ENCODE measurements around the gene OTOP3. TPM values are rescaled to one million over a fixed set of nuclear protein-coding genes. Genes with fewer than 3 reads are reported as not detected.
A peak's percentile ranks its signal among the peaks of the same experiment; 100 is the strongest.
"Not testable (repeated sequence)": the region's sequence is repeated elsewhere in the genome, so short reads cannot be mapped to it uniquely, and the experiment has no call there.

The OTOP3 gene
- total RNA-seq, 1 experiment from 2014 or later: not detected

DNA sequence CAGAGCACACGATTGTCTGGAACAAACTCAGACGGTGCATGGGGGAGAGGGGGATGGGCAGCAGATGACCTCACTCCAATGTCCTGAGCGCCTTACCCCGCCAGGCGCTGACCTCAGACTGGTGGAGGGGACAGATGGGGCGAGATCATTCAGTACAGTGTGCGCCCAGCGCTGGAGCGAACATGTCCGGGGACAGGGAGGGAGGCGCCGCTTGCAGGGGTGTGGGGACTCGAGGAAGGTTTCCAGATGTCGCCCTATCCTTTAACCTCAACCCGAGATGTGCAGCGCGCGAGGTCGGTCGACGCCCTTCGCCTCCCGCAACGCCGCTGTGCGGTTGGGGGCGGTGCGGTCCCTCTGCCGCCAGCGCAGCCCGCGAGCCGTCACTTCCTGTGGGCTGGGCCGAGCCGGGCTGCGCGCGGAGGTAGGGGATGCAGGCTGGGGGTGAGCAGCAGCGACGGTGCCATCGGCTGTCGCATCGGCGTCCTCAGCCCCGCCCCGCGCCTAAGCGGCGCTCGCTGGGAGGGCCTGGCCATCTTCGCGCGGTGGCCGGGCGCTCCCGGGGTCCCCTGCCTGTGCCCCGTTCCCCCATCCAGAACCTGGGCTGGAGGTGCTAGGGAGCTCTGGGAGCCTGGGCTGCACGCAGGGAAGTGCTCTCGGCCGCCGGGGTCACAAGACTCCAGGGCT is 46.4 kb downstream of the OTOP3 start:
- Histone ChIP-seq H3K36me3 (ENCODE audit: low read depth, low read length) (no peaks in the 10 kb centered on the region), H3K4me2 (ENCODE audit: low read length) (peak overlapping the region; percentile 98), H3K27me3 (ENCODE audit: low read length) (no peaks in the 10 kb centered on the region), H3K4me3 (ENCODE audit: low read length) (peak overlapping the region; percentile 78), H3K4me1 (ENCODE audit: insufficient read depth, low read length) (peaks cover 12% of the 10 kb centered on the region), H3K27ac (ENCODE audit: low read length) (peak overlapping the region; percentile 50), H3K9me2 (replicated peaks; ENCODE audit: low read length) (no peaks in the 10 kb centered on the region), H3F3A (ENCODE audit: low read length, unreplicated experiment) (peaks cover 4% of the 10 kb centered on the region), H3K9ac (ENCODE audit: low read length) (peak overlapping the region; percentile 79), H3K9me3 (ENCODE audit: low read length) (no peaks in the 10 kb centered on the region), H3K79me2 (ENCODE audit: low read length) (no peaks in the 10 kb centered on the region), H2AFZ (ENCODE audit: low read length) (peak overlapping the region; percentile 99), H4K20me1 (ENCODE audit: low read length) (no peaks in the 10 kb centered on the region)
- intact Hi-C loops (cut with micrococcal nuclease): no loop called here
- BruUV-seq (replicated peaks): no TSS peak
- TF ChIP-seq EZH2phosphoT487 (IDR thresholded peaks at IDR 0.05; ENCODE audit: borderline replicate concordance, low read length) (no peak), EZH2 (IDR thresholded peaks at IDR 0.05; ENCODE audit: low read length, unreplicated experiment) (no peak)
- TF ChIP-seq, protein P1, sequence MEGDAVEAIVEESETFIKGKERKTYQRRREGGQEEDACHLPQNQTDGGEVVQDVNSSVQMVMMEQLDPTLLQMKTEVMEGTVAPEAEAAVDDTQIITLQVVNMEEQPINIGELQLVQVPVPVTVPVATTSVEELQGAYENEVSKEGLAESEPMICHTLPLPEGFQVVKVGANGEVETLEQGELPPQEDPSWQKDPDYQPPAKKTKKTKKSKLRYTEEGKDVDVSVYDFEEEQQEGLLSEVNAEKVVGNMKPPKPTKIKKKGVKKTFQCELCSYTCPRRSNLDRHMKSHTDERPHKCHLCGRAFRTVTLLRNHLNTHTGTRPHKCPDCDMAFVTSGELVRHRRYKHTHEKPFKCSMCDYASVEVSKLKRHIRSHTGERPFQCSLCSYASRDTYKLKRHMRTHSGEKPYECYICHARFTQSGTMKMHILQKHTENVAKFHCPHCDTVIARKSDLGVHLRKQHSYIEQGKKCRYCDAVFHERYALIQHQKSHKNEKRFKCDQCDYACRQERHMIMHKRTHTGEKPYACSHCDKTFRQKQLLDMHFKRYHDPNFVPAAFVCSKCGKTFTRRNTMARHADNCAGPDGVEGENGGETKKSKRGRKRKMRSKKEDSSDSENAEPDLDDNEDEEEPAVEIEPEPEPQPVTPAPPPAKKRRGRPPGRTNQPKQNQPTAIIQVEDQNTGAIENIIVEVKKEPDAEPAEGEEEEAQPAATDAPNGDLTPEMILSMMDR (conservative IDR thresholded peaks at IDR 0.05; ENCODE audit: low read depth, low read length): no peak
- ATAC-seq (peak; percentile 92), DNase-seq (peak; percentile 81)
- ChIA-PET POLR2A (ENCODE audit: unreplicated experiment) (interaction anchor here (0.7 to 1.1 kb wide), 2 partner anchors 10 to 30 kb away, joined by 3 to 11 read pairs; partner anchors contain the start of genes HID1 and MRPL58), CTCF (interaction anchor here (0.6 to 0.7 kb wide), 2 partner anchors 20 to 307 kb away, joined by 4 to 6 read pairs; partner anchors contain the start of gene SLC25A19)

DNA sequence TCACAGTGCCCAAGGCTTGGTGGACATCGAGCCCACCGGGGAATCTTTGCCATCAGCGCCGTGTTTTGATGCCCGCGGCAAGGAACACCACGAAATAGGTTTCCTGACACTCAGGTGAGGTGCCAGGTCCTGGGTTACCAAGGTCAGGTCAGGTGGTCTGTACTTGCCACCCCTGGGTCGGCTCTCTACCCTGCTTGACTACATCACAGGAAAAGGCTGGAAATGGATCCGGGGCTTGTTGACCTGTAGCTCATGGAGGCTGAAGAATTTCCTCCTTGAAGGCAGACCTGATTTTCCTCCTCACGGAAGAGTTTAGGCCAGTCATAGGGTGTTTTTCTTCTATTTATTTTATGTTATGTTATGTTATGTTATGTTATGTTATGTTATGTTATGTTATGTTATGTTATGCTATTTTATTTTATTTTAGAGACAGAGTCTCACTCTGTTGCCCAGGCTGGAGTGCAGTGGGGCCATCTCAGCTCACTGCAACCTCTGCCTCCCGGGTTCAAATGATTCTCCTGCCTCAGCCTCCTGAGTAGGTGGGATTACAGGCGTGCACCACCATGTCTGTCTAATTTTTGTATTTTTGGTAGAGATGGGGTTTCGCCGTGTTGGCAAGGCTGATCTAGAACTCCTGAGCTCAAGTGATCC is 47.1 kb downstream of the OTOP3 start:
- peak overlapping the region; percentile 50 for H3K27ac ChIP-seq (ENCODE audit: low read length)
- intact Hi-C loops (cut with micrococcal nuclease): not testable (repeated sequence)

DNA sequence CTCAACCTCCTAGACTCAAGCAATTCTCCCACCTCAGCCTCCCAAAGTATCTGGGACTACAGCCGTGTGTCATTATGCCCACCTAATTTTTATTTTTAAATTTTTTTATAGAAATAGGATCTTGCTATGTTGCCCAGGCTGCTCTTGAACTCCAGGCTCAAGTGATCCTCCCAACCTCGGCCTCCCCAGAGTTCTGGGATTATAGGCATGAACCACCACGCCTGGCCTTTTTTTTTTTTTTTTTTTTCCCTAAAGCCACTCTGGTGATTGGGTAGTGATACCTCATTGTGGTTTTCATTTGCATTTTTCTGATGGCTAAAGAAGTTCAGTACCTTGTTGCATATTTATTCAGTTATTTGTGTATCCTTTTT is 50.5 kb downstream of the OTOP3 start:
- no peak for DNase-seq
- Histone ChIP-seq H3K4me1 (ENCODE audit: insufficient read depth, low read length) (peaks cover 19% of the 10 kb centered on the region), H2AFZ (ENCODE audit: low read length) (no peak overlapping the region), H3K79me2 (ENCODE audit: low read length) (peaks cover 29% of the 10 kb centered on the region), H4K20me1 (ENCODE audit: low read length) (no peaks in the 10 kb centered on the region), H3K4me3 (ENCODE audit: low read length) (no peak overlapping the region), H3K9ac (ENCODE audit: low read length) (no peak overlapping the region), H3K9me3 (ENCODE audit: low read length) (no peaks in the 10 kb centered on the region), H3K27me3 (ENCODE audit: low read length) (no peaks in the 10 kb centered on the region), H3K4me2 (ENCODE audit: low read length) (no peak overlapping the region), H3K27ac (ENCODE audit: low read length) (no peak overlapping the region), H3K36me3 (ENCODE audit: low read depth, low read length) (no peaks in the 10 kb centered on the region), H3K9me2 (replicated peaks; ENCODE audit: low read length) (no peaks in the 10 kb centered on the region), H3F3A (ENCODE audit: low read length, unreplicated experiment) (peaks cover 4% of the 10 kb centered on the region)
- ChIA-PET POLR2A (ENCODE audit: unreplicated experiment) (no interaction called here), CTCF (no interaction called here)
- no TSS peak for BruUV-seq (replicated peaks)
- no peak for ATAC-seq
- TF ChIP-seq, protein P1 (conservative IDR thresholded peaks at IDR 0.05; ENCODE audit: low read depth, low read length): no peak
- no peak for TF ChIP-seq EZH2 (IDR thresholded peaks at IDR 0.05; ENCODE audit: low read length, unreplicated experiment)
- no peak for TF ChIP-seq EZH2phosphoT487 (IDR thresholded peaks at IDR 0.05; ENCODE audit: borderline replicate concordance, low read length)
- intact Hi-C loops (cut with micrococcal nuclease): loop anchor here (2.0 kb wide), 2 partner anchors 25 to 49 kb away; no protein-coding TSS in a partner anchor

More for the DNA sequence above, 47.1 kb downstream of the OTOP3 start:
- not testable (repeated sequence) for H3K79me2 ChIP-seq (ENCODE audit: low read length); H3K9me2 ChIP-seq (replicated peaks; ENCODE audit: low read length); H3K9me3 ChIP-seq (ENCODE audit: low read length); H4K20me1 ChIP-seq (ENCODE audit: low read length); H3K27me3 ChIP-seq (ENCODE audit: low read length); H3K36me3 ChIP-seq (ENCODE audit: low read depth, low read length); H3F3A ChIP-seq (ENCODE audit: low read length, unreplicated experiment)
- ChIA-PET CTCF (interaction anchor here (0.6 to 0.7 kb wide), 2 partner anchors 21 to 307 kb away, joined by 4 to 6 read pairs; partner anchors contain the start of gene SLC25A19), POLR2A (ENCODE audit: unreplicated experiment) (interaction anchor here (0.6 to 1.1 kb wide), 4 partner anchors 9 to 41 kb away, joined by 3 to 12 read pairs (median 7); partner anchors contain the start of genes HID1 and MRPL58)
- peak overlapping the region; percentile 98 for H3K4me2 ChIP-seq (ENCODE audit: low read length)
- H3K4me1 ChIP-seq (ENCODE audit: insufficient read depth, low read length): peaks cover 12% of the 10 kb centered on the region
- peak overlapping the region; percentile 99 for H2AFZ ChIP-seq (ENCODE audit: low read length)
- ATAC-seq (peak; percentile 15), DNase-seq (peak; percentile 30)
- BruUV-seq (replicated peaks): TSS peak; percentile 74
- H3K9ac ChIP-seq (ENCODE audit: low read length): peak overlapping the region; percentile 79
- peak overlapping the region; percentile 78 for H3K4me3 ChIP-seq (ENCODE audit: low read length)

All from PC-3 (cell line).